OCI-LY7 (cell line): ENCODE data around the gene CDK14.

ENCODE experiments used
- EZH2phosphoT487 ChIP-seq: fragments of 200-600 bp; sonication (generic); IDR thresholded peaks from 2 replicates; pipeline ENCODE4 v1.6.1; 2018; ENCODE audit warnings: low read depth, borderline replicate concordance, mild to moderate bottlenecking, mixed run types, antibody characterized with exemption, low read length, moderate library complexity, mixed read lengths
- TF ChIP-seq, protein P1 (sequence below): fragments of 200-600 bp; sonication (generic); conservative IDR thresholded peaks from 2 replicates; pipeline ENCODE4 v1.5.1; 2014; ENCODE audit warnings: mild to moderate bottlenecking, antibody characterized with exemption, low read length, moderate library complexity, mixed read lengths

DNA sequence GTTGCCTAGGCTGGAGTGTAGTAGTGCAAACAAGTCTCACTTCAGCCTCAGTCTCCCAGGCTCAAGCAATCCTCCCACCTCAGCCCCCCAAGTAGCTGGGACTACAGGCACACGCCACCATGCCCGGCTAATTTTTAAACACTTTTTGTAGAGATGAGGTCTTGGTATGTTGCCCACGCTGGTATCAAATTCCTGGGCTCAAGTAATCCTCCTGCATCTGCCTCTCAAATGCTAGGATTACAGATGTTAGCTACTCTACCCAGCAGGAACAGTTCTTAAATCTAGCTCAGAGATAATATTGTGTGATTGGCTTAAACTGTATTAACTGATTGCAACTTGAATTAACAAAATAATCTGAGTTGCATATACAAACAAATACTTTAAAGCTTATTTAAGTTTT lies 82.9 kb downstream of the CDK14 start:
- TF ChIP-seq, protein P1, sequence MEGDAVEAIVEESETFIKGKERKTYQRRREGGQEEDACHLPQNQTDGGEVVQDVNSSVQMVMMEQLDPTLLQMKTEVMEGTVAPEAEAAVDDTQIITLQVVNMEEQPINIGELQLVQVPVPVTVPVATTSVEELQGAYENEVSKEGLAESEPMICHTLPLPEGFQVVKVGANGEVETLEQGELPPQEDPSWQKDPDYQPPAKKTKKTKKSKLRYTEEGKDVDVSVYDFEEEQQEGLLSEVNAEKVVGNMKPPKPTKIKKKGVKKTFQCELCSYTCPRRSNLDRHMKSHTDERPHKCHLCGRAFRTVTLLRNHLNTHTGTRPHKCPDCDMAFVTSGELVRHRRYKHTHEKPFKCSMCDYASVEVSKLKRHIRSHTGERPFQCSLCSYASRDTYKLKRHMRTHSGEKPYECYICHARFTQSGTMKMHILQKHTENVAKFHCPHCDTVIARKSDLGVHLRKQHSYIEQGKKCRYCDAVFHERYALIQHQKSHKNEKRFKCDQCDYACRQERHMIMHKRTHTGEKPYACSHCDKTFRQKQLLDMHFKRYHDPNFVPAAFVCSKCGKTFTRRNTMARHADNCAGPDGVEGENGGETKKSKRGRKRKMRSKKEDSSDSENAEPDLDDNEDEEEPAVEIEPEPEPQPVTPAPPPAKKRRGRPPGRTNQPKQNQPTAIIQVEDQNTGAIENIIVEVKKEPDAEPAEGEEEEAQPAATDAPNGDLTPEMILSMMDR, result no peak
- TF ChIP-seq EZH2phosphoT487, result no peak
